ENCODE measurements around the gene SGCB.

The SGCB gene

DNA sequence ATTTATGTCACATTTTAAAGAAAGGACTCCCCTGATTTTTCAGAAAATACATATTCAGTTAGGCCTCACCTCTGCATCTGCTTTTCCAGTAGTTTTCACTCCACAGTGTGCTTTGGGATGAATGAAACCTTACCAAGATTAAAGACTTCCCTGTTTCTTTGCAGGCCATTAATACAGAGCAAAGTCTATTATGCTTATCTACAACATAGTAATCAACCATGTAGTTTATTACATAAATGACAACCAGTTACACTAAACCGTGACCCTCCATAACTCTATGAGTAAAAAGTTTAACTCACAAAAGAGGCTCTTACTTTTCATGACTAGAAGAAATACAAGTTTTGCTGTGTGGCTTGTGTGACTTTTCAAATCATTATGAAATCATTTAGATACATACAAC is 20.3 kb downstream of the SGCB start:
- DNase-seq = no peak

DNA sequence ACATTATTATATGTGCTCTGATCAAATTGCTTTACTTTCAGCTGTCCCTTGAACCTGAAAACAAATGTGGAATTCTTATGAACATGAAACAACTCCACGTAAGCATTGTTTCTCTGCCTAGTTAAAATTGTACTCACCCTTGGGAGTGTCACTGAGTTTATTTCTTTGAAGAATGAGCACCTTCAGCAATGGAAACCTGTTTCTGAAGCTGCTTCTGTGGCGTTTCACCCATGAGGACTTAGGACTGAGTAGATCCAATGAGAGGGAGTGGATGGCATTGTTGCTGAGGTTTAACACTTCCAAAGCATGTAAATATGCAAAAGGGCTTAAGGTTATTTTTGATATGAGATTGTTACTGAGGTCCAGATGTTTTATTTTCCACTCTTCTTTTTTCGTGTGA is 21.1 kb downstream of the SGCB start:
- DNase-seq = no peak

DNA sequence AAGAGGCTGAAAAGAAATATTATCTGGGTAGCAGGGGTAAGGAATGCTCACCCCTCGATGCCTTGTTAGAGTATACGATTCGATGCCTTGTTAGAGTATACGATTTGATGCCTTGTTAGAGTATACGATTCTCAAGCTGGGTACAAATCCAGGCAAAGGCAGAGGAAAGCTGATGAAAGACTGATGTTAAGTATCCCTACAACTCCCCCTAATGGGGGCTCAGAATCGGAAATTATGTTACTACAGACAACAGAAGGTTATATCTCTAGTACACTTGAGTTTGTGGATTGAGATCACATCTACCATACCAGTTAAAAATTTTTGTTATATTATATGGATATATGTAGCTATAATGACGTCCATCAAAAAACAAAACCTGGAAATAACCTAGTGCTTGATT is 22.7 kb downstream of the SGCB start:
- no peak for DNase-seq

DNA sequence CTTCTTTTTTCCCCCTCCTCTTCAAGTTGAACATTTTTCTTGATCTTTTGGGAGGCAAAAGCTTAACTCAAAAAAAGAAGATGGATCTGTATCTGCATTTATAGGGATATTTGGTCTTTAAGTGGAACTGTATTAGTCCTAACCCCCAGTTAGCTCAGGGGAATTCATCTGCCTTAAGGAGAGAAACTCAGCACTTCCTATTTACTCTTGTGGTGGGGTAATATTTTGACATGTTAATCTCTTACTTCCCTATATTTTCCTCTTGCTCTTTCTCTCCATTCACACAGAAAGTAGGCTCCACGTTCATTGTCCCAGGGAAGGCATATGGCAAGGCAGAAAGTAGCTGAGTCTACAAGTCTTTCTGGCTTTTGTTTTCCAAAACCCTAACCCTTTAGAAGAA is 23.2 kb downstream of the SGCB start:
- DNase-seq = no peak

DNA sequence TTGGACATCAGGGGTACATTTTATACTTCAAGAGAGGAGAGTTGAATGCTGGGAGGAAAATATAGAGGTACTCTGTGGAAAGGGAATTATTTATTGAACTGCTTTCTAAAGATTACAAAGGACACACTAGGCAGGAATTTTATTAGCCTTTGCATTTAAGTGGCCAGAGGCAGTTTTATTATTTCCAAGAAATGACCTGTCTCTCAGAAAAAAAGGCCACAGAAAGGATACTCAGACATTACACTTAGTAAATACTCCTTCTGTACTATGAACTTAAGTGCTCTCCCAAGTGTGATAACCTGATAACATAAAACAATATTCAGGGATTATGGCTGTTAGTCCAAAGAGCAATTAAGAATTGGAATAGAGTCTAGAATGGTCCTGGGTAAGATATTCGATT is 25.4 kb downstream of the SGCB start:
- DNase-seq = no peak

DNA sequence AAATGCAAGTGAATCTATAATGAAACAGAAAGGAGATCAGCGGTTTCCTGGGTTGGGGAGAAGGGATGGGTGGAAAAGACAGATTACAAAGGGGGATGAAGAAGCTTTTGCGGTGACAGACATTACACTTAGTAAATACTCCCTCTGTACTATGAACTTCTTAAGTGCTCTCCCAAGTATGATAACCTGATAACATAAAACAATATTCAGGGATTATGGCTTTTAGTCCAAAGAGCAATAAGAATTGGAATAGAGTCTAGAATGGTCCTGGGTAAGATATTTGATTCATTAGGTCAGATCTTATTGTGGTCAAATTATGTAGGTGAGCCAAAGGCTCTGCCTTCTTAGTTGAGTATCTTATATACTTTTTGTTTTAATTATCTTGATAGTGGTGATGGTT is 27.1 kb downstream of the SGCB start:
- DNase-seq = no peak

DNA sequence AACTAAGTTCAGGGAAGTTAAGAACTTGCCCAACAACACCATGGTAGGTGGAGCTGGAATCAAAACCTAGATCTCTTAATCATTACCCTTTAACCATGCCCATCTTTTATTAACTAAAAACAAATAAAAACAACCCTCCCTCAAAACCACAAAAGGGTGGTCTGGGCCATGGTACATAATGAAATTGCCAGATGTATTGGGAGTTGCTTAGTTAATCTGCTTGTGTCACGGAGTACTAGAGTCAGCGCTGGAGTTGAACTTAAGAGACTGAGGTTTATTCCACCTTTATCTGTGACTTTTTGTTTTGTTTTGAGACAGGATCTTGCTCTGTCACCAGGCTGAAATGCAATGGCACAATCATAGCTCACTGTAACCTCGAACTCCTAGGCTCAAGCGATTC is 31.2 kb downstream of the SGCB start:
- DNase-seq = no peak

DNA sequence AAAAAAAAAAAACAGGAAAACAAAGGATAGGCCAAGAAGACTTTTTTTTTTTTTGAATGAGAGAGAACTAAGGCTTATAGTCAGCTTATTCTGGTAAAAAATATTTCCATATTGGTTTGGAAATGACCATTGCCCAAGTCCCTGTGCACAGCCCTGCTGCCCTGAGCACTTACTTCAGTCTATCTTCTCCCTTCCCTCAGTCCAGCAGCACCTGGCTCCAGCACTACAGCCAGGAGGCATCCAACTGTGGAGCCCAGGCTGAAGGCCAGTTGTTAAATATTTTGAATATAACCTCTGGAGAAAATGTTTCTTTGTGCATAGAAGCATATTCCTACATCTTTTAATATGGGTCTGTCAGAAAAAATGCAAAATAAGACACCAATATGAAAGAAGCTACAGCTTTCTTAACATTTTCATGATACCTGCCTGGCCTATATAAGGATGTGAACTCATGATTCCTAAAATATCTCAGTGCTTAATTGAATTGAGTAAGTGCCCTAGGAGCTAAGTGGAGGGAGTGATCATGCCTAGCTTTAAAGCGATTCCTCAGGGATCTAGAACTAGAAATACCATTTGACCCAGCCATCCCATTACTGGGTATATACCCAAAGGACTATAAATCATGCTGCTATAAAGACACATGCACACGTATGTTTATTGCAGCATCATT is 32.4 kb downstream of the SGCB start:
- DNase-seq = no peak

DNA sequence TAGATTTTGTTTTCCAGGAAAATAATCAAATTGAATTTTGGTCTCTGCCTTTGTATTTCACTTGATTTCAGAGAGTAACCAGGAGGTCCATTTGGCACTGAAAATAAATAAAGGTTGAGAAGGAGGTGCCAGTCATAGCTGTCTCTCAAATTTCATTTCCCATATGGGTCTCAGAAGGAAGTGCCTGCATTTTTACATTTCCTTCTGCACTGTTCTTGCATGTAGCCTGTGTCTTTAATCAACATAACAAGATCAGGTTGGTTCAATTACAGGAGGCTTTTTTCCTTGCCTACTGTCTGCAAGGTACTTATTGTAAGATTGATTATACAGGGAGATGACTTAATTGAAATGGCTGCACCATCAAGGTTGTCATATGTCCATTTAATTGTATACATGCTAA is 33.7 kb downstream of the SGCB start:
- no peak for DNase-seq

DNA sequence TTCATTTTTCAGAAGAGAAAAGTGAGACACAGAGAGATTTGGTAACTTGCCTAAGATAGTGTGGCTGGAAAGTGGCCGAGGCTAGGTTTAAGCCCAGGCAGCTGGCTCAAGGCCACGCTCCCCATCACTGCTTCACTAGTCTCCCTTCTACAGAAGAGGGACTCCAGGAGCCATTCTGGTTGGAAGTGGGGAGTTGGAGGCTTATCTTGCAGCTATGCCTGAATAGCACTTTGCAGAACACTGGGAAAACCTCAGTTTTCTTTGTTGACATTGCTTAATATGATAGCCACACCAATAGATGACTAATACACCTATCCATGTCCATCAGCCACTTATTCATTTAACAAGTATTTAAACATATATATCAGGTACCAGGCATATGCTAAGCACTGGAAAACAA is 36.5 kb downstream of the SGCB start:
- peak; percentile 72 for DNase-seq

DNA sequence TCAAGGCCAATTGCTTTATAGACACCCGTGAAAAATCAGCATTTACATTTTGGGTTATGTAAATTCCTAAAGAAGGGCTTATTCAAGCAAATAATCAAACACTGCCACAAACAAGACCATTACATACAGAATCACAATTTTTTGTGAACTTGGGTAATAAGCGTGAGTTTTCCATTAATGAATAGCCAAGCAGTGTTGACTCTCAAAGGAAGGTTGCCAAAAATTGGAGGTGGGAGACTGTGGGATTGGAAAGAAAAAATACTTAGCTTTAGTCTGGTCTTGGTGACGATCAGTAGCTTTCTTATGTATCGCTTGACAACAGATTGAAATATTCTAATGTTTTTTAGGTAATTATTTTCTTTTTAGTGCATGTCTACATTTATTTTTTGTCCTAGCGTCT is 38.8 kb downstream of the SGCB start:
- no peak for DNase-seq

DNA sequence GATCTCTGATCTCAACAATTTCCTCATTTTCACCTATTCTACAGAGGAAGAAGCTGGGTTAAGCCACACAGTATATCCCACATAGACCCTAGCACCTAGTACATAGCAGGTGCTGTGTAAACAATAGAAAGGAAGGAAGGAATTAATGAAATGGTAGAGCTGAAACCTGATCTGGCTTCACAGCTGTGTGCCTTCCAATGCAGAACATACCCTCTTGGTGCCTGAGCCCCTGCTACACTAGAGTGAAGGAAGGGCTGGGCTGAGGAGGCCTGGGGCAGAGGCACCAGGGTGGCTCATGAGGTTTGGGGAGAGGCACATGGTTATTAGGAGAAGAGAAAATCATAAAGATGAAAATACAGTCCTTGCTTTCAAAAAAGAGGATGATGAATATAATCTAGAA is 39.3 kb downstream of the SGCB start:
- no peak for DNase-seq

DNA sequence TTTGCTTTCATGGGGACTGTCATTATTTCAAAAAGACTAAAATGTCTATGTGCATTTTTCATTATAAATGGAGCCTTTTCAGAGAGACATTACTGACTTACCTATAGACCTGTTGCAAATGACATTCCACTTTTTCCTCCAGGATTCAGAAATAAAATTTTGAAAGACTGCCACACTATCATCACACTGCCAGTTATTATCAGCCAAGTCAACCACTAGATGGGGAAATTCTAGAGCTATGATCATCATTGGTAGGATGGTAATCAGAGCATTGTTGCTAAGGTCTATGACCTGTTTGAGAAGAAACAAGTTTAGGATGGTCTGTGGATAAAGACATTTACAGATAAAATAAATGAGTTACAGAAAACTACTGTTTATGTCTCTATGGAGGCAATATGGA is 40.5 kb downstream of the SGCB start:
- no peak for DNase-seq

DNA sequence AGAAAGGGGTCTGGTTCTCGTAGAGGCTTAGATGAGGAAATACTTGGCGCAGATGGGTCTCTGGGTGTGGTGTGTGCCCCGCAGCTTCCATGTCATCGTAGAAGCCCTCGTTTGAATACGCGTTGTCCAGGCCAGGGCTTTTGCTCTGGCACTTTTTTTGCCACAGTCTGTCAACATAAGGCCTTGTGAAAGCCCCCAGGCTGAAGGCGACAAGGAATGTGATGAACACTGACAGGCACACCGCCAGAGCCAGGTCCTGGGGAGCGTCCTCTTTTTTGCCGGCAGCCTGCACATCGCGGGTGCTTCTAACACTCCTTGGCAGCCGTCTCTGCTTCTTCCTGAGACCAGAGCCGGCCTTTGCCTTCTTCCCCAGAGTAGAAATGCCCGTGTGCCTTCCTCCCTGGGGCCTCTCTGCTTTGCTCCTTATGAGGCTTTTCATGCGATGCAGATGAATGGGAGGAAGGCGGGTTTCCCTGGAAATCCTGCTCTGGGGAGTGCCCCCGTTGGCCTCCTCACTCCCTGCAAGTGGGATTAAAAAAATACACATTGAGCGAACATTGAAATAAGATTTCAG is 42.4 kb downstream of the SGCB start:
- DNase-seq = no peak
